Measurements from ENCODE around the gene P2RY8.
"Not testable (repeated sequence)": the region's sequence is repeated elsewhere in the genome, so short reads cannot be mapped to it uniquely, and the experiment has no call there.

P2RY8 gene

GRCh38 chrX:1440506-1440905, 96.5 kb downstream of the P2RY8 start:
- no peak for DNase-seq

- no peak for DNase-seq
Measured at GRCh38 chrX:1435241-1435895, 101.6 kb downstream of the P2RY8 start.

- DNase-seq, result no peak
Measured at GRCh38 chrX:1434871-1435240, 102.1 kb downstream of the P2RY8 start.

- no peak for DNase-seq
Measured at GRCh38 chrX:1433646-1434357, 103.2 kb downstream of the P2RY8 start.

DNA sequence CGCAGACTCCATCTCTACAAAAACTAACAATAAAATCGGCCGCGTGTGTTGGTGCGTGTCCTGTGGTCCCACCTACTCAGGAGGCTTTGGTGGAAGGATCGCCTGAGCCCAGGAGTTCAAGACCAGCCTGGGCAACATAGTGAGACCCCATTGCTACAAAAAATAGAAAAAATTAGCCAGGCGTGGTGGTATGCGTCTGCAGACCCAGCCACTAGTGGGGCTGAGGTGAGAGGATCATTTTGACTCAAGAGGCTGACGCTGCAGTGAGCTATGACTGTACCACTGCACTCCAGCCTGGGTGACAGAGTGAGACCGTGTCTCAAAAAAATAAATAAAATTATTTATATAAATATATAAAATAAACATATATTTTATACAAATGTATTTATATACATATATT, 106.5 kb downstream of the P2RY8 start:
- DNase-seq, result no peak

DNA sequence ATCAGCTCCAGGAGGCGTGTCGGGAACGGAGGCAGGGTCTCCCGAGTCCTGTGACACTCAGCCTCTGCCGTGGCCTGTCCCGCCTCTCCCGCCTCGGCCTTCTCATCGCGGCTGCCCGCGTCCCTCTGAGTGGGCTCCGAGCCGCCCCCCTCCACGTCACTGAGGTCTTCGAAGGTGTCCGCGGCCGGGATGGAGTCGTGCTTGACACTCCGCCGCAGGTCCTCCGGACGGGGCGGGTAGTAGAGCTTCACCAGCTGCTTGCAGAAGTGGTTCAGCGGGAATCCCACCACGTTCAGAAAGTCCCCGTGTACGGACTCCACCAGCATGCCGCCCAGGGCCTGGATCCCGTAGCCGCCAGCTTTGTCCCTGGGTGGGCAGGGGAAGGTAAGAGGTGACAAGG, 109.2 kb downstream of the P2RY8 start:
- DNase-seq, result no peak

GRCh38 chrX:1426321-1426720, 110.7 kb downstream of the P2RY8 start:
- not testable (repeated sequence) for DNase-seq

DNA sequence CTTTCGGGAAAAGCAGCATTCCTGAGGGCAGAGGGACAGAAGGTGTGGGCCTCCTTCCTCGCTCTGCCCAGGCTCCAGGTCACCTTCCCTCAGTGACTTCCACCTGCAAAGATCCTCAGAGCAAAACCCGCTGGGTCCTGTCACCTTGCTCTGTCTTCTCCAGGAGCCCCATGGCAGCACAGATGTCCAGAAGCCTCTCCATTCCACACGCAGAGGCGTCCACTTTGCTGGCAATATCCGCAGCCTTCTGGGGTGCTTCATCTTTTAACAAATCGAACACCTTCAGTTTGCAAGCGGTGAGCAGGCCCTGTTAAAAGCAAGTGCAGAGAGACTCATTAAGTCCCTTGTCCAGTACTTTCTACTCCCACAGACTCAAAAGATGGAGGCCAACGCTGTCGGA, 111.6 kb downstream of the P2RY8 start:
- DNase-seq, result no peak

- DNase-seq, result no peak
Measured at GRCh38 chrX:1424147-1424851, 112.7 kb downstream of the P2RY8 start.

DNA sequence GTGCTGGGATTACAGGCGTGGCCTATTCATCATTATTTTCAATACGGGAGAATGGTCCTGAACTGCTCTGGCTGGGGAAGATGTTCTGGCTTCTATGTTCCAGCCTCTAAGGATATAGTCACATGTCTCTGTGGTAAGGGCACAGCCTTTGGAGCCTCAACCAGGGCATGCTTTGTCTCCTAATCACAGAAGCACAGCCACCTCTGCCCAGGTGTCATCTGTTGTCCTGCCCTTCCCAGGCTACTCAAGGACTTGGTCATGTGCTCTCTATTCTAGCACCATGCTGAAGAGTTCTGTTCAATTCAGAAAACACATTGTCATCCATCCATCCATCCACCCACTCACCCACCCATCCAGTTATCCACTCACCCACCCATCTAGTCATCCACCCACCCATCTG, 113.8 kb downstream of the P2RY8 start:
- DNase-seq, result no peak

GRCh38 chrX:1422135-1422465, 114.9 kb downstream of the P2RY8 start:
- no peak for DNase-seq

- no peak for DNase-seq
Measured at GRCh38 chrX:1421433-1422134, 115.4 kb downstream of the P2RY8 start.

- DNase-seq, result no peak
Measured at GRCh38 chrX:1420371-1420770, 116.6 kb downstream of the P2RY8 start.

DNA sequence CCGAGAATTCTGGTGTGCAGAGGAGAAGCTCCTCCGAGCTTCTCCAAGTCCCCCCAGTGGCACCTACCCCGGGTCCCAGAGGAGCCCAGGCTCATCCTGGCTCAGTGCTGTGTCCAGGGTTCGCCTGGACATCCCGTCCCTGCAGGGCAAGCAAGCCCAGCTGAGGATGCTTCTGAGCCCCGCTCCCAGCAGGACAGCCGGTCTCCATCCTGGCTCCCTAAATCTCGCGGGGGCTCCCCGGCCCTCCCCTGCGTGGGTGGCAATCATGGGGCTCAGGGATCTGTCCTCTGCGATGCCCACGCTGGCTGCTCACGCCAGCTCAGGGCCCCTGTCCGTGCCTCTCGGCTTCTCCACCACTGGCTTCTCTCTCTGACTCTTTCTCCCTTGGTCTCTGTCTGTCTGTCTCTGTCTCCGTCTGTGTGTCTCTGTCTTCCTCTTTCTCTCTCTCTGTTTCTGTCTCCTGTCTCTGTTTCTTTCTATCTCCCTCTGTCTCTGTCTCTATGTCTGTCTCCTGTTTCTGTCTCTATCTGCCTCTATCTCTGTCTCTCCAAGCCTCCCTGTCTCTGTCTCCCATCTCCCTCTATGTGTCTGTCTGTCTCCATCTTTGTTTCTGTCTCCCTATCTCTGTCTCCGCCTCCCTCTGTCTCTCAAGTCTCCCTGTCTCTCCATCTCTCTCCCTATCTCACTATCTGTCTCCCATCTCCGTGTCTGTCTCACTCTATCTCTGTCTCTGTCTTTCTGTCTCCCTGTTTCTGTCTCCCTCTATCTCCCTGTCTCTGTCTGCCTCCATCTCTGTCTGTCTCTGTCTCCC, 117.2 kb downstream of the P2RY8 start:
- no peak for DNase-seq

DNA sequence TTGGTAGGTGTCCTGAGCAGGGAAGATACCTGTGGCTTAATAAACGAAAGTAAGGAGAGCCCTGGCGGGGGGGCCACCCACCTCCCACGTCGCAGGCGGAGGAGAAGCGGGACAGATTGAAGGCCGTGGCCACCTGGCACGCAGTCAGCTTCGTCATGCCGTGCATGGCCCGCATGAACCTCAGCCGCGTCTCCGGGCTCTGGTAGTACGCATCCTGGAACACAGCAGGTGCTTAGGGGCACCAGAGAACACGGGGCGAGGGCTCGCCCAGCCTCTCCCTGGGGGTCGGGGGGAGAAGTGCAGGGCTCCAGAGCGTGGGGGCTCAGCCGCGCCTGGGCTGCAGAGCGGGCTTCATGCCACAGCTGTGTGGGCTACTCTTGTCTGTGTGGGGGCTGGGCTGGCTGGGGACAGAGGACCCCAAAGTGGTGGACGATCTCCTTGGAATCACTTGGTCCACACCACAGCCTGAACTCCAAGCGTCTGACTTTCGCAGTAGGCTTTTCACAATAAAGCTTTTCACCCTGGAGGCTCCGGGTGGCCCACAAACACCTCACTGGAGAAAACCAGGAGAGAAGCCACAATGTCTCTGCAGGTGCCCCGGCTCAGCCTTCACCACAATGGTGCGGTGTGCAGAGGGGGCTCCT, 118.0 kb downstream of the P2RY8 start:
- DNase-seq, result no peak

DNA sequence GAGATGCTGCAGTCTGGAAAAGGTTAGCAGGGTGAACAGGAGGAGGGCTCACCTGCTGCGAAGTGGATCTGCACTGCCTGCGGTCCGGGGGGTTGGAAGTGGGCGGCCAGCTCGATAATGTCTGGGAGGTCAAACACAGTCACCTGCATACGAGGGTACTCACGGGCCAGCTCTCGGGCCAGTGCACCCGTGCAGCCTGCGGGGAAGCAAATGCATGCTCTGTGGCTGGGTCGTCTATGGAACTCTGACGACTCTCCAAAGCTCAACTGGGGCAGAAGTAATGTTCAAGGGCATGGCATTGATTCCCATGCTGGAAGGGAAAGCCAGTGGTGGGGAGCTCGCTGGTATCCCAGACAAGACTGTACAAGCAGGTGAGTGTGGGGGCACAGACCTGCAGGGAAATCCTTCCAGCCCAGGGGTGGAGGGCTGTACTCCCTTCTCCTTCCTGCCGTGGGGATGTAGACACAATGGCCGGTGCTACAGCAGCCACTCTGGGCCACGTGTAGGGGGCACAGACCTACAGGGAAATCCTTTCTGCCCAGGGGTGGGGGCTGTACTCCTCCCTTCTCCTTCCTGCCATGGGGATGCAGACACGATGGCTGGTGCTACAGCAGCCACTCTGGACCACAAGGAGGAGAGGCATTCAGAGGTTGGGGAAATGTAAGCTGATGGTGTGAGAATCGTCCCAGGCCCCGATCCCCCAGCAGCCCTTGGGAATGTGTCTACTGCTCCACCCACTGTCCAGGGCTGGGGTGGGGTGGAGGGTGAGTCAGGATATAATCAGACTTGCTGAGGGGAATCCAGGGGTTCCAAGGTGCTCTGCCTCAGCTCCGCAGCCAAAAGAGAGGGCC, 118.8 kb downstream of the P2RY8 start:
- no peak for DNase-seq

DNA sequence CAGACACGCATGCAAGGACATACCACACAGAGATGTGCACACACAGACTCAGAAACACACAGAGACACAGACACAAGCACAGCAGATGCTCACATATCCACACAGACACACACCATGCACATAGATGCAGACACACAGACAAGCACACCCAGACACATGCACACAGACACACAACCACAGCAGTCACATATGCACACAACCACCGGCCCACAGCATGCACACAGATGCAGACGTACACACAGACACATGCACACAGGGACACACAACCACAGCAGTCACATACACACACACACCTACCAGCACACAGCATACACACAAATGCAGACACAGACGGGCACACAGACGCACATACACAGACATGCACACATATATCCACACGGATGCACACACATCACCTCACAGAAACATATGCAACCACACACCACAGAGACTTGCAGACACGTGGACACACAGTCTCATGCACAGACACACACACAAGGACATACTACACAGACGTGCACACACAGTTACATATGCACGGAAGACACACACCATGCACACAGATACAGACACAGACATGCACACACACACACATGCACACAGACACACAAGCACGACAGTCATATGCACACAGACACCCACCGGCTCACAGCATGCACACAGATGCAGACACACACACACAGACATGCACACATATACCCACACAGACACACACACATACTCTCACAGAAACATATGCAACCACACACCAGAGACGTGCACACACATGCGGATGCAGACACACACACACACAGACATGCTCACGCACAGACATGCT, 119.8 kb downstream of the P2RY8 start:
- DNase-seq, result no peak

DNA sequence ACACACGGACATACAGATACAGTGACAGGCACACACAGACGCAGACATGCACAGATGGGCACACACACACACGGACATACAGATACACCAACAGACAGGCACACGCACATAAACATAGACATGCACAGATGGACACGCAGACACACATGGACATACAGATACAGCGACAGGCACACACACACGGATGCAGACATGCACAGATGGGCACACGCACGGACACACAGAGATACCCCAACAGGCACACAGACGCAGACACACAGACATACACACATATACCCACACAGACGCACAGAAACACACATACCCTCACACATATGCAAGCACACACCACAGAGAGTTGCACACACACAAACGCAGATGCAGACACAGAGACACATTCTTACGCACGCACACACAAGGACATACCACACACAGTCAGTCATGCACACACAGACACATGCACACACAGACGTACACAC, 120.6 kb downstream of the P2RY8 start:
- no peak for DNase-seq

All from HCEC 1CT (cell line).